Activated naive CD4-positive, alpha-beta T cell treated with anti-CD3 and anti-CD28 coated beads, Interleukin-2, amount 50 U/mL, for 16 hours (primary cell): ENCODE measurements around the gene RASIP1.
"Not testable (repeated sequence)": the region's sequence is repeated elsewhere in the genome, so short reads cannot be mapped to it uniquely, and the experiment has no call there.

Experiments used
- DNase-seq: peaks from one replicate; pipeline ENCODE4 v3.0.0-alpha.2; 2020

RASIP1 gene

GRCh38 chr19:48731452-48731851 lies 9.0 kb downstream of the RASIP1 start:
- DNase-seq: no peak

GRCh38 chr19:48728911-48729664 lies 11.3 kb downstream of the RASIP1 start:
- no peak for DNase-seq

GRCh38 chr19:48726556-48726955 lies 13.9 kb downstream of the RASIP1 start:
- no peak for DNase-seq

- DNase-seq: no peak
Measured at GRCh38 chr19:48724796-48725753, 15.3 kb downstream of the RASIP1 start.

GRCh38 chr19:48722196-48722708 lies 18.2 kb downstream of the RASIP1 start:
- no peak for DNase-seq

GRCh38 chr19:48720613-48721296 lies 19.7 kb downstream of the RASIP1 start:
- peak; percentile 92 for DNase-seq

GRCh38 chr19:48720251-48720612 lies 20.2 kb downstream of the RASIP1 start:
- no peak for DNase-seq

- DNase-seq: no peak
Measured at GRCh38 chr19:48719263-48720171, 20.9 kb downstream of the RASIP1 start, which contains the start of gene MAMSTR. Gene MAMSTR (minus strand): TSS chr19:48719725. CDS start chr19:48719031, 694 bp downstream.

GRCh38 chr19:48718711-48719231 lies 21.6 kb downstream of the RASIP1 start:
- no peak for DNase-seq

- not testable (repeated sequence) for DNase-seq
Measured at GRCh38 chr19:48718106-48718505, 22.3 kb downstream of the RASIP1 start.

GRCh38 chr19:48716562-48717291 lies 23.7 kb downstream of the RASIP1 start:
- no peak for DNase-seq

GRCh38 chr19:48715681-48716171 lies 24.7 kb downstream of the RASIP1 start:
- no peak for DNase-seq

- DNase-seq: no peak
Measured at GRCh38 chr19:48714759-48715675, 25.4 kb downstream of the RASIP1 start.

- DNase-seq: peak; percentile 97
Measured at GRCh38 chr19:48713864-48714755, 26.3 kb downstream of the RASIP1 start.

- DNase-seq: no peak
Measured at GRCh38 chr19:48713041-48713863, 27.2 kb downstream of the RASIP1 start.

GRCh38 chr19:48711106-48711662 lies 29.2 kb downstream of the RASIP1 start:
- no peak for DNase-seq

- no peak for DNase-seq
Measured at GRCh38 chr19:48708471-48708870, 31.9 kb downstream of the RASIP1 start.
